Measurements from ENCODE around the gene IL18RAP.

Gene IL18RAP, protein sequence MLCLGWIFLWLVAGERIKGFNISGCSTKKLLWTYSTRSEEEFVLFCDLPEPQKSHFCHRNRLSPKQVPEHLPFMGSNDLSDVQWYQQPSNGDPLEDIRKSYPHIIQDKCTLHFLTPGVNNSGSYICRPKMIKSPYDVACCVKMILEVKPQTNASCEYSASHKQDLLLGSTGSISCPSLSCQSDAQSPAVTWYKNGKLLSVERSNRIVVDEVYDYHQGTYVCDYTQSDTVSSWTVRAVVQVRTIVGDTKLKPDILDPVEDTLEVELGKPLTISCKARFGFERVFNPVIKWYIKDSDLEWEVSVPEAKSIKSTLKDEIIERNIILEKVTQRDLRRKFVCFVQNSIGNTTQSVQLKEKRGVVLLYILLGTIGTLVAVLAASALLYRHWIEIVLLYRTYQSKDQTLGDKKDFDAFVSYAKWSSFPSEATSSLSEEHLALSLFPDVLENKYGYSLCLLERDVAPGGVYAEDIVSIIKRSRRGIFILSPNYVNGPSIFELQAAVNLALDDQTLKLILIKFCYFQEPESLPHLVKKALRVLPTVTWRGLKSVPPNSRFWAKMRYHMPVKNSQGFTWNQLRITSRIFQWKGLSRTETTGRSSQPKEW

DNA sequence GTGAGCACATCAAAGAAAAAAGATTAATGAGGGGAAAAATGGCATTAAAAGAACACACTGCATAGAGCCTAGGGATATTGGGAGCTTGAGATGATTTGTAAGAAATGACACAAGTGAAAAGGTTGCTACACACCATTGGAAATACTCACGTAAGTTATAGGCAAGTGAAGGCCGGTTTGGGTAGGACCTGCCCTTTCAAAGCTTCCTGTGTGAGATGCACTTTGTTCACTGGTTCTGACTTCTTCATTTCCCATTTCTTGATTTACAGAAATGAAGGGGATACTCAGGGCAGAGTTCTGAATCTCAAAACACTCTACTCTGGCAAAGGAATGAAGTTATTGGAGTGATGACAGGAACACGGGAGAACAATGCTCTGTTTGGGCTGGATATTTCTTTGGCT, at the start of gene IL18RAP:
Gene IL18RAP (plus strand): TSS at position 251 of the 400 bp plus-strand sequence. CDS start 118 bp downstream, at position 369.
- in situ Hi-C loops (cut with HindIII; ENCODE audit: low sequenced_read_pairs), result no loop called here
- H3K4me3 ChIP-seq (ENCODE audit: low read depth, low read length), result no peak within 1 kb of the TSS
- no peak for DNase-seq (ENCODE audit: low read depth)
- TF ChIP-seq, protein P1, sequence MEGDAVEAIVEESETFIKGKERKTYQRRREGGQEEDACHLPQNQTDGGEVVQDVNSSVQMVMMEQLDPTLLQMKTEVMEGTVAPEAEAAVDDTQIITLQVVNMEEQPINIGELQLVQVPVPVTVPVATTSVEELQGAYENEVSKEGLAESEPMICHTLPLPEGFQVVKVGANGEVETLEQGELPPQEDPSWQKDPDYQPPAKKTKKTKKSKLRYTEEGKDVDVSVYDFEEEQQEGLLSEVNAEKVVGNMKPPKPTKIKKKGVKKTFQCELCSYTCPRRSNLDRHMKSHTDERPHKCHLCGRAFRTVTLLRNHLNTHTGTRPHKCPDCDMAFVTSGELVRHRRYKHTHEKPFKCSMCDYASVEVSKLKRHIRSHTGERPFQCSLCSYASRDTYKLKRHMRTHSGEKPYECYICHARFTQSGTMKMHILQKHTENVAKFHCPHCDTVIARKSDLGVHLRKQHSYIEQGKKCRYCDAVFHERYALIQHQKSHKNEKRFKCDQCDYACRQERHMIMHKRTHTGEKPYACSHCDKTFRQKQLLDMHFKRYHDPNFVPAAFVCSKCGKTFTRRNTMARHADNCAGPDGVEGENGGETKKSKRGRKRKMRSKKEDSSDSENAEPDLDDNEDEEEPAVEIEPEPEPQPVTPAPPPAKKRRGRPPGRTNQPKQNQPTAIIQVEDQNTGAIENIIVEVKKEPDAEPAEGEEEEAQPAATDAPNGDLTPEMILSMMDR (IDR thresholded peaks at IDR 0.05; ENCODE audit: low read depth, low read length, missing control alignments), result no peak

DNA sequence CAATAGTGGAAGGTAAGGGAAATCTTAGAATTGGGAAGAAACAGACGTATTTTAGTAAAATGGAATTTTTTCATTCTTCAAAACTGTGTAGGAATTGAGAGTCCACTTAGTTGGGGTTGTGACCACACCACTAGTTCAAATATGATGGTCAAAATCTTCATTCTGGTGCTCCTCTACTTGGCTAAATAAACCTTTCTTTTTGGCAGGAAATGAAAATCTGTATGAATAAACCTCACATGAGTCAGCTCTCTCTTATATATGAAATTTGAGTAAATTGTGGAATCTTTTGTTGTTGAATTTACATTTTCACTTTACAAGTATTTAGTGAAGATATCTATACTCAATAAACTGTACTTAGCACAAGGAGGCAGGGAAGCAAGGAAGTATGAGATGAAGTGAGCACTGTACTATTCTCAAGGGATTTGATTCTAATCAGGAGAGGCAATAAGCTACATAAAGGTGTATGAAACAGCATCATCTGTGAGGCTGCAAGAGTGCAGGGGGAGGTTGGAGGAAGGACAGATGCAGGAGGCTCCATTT, 46.8 kb upstream of the IL18RAP start:
- H3K4me3 ChIP-seq (ENCODE audit: low read depth, low read length), result no peak overlapping the region
- TF ChIP-seq, protein P1 (IDR thresholded peaks at IDR 0.05; ENCODE audit: low read depth, low read length, missing control alignments), result no peak
- no peak for DNase-seq (ENCODE audit: low read depth)
- in situ Hi-C loops (cut with HindIII; ENCODE audit: low sequenced_read_pairs), result no loop called here

DNA sequence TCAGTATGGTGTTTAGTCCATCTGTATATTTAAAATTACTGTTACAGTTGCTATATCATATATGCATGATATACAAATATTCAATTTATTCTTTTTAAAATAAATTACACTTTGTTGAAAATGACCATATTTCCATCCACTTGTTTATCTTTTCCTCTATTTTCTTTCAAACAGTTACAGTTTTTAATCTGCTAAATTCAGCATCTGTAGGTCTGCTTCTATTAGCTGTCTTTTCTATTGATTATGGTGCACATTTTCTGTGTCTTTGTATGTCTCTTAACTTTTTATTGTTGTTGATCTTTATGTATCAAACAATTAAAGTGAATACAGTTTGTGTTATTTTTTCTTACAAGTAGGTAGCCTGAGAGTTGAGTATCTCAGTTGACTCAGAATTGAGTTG, 39.2 kb upstream of the IL18RAP start:
- H3K4me3 ChIP-seq (ENCODE audit: low read depth, low read length), result no peak overlapping the region
- TF ChIP-seq, protein P1 (IDR thresholded peaks at IDR 0.05; ENCODE audit: low read depth, low read length, missing control alignments), result no peak
- DNase-seq (ENCODE audit: low read depth), result no peak
- in situ Hi-C loops (cut with HindIII; ENCODE audit: low sequenced_read_pairs), result no loop called here

DNA sequence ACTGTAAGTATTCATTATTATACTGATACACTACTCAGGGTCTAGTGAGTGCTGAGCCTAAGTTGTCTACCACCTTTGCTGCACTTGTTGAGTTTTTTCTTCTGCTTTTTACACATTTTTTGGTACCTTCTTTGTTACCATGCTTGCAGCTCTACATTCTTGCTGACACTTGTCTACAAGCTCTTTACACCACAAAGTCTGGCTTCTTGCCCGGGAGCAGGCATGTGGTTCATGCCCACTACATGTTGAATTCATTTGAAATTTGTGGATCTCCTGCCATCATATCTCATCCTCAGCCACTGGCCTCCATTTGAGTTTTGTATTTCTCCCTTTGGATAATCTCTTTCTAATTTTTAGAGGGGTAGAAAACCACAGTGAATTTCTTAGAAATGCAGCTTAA, 37.4 kb upstream of the IL18RAP start:
- in situ Hi-C loops (cut with HindIII; ENCODE audit: low sequenced_read_pairs), result no loop called here
- no peak for DNase-seq (ENCODE audit: low read depth)
- TF ChIP-seq, protein P1 (IDR thresholded peaks at IDR 0.05; ENCODE audit: low read depth, low read length, missing control alignments), result no peak
- no peak overlapping the region for H3K4me3 ChIP-seq (ENCODE audit: low read depth, low read length)

DNA sequence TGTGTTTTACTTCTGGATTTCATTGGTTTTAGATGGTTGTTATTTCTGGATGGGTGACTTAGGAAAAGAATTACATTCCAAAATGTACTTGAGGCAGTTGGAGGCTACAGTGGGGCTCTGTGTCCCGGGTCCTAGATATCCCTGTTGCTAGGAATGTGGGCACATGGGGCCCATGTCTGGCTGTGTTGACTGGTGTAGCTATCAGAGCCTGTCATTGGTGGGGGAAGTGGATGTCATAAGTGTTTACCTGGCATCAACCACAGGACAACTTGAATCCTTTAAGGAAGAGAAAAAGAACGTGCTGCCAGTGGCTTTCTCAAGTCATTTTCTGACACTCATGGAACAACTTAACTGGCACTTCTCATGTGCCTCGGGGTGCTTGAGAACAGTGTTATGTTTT, 37.0 kb upstream of the IL18RAP start:
- TF ChIP-seq, protein P1 (IDR thresholded peaks at IDR 0.05; ENCODE audit: low read depth, low read length, missing control alignments), result no peak
- DNase-seq (ENCODE audit: low read depth), result no peak
- in situ Hi-C loops (cut with HindIII; ENCODE audit: low sequenced_read_pairs), result no loop called here
- no peak overlapping the region for H3K4me3 ChIP-seq (ENCODE audit: low read depth, low read length)

DNA sequence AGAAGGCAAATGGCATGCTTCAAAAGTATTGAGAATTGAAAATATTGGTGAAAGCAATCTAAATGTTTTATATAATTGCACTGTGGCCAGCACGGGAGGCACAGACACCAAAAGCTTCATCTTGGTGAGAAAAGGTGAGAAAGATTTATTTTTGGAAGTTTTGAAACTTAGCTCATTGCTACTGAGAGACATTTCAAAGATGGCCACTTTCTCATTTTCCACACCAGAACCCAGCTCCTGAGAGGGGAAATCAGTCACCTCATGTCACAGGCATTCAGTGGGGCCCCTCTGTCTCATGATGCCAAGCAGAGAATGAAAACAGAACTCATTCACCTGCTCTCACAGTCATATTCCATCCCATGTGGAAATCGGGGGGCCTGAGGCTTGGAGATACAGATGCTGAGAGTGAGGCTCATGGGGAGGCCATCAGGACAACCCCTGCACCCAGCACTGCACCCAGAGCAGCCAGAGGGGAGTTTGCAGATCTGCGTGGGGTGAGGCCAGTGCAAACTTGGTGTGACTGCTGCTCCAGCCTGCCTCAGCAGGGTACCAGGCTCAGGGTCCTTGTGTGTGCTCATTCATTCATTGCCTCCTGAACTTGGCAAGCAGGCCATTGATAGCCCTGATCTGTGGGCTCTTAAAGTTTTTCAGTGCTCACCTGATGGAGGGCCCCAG, 36.0 kb upstream of the IL18RAP start:
- no peak overlapping the region for H3K4me3 ChIP-seq (ENCODE audit: low read depth, low read length)
- TF ChIP-seq, protein P1 (IDR thresholded peaks at IDR 0.05; ENCODE audit: low read depth, low read length, missing control alignments), result no peak
- DNase-seq (ENCODE audit: low read depth), result no peak
- in situ Hi-C loops (cut with HindIII; ENCODE audit: low sequenced_read_pairs), result no loop called here

Data from astrocyte of the cerebellum (primary cell).